Bronchial epithelial cell (primary cell): ENCODE measurements around the gene ETFRF1. TPM values are rescaled to one million over a fixed set of nuclear protein-coding genes. Genes with fewer than 3 reads are reported as not detected.

Source experiments
- DNase-seq: peaks from one replicate; pipeline ENCODE4 v3.0.0-alpha.2; 2010; ENCODE audit warnings: low read depth
- FAIRE-seq: peaks from 2 replicates; lab custom pipeline; 2011; peaks lifted over from hg19 to GRCh38; lab: Jason Lieb, UNC
- H3K27me3 ChIP-seq: 2 replicates; pipeline ENCODE4 v1.5.1; 2011; ENCODE audit warnings: low read length; ENCODE audit not compliant: control insufficient read depth, insufficient read depth
- H3K36me3 ChIP-seq: 2 replicates; pipeline ENCODE4 v1.5.1; 2011; ENCODE audit warnings: low read length; ENCODE audit not compliant: control insufficient read depth, insufficient read depth
- H3K4me3 ChIP-seq: 2 replicates; pipeline ENCODE4 v1.5.1; 2011; ENCODE audit warnings: mild to moderate bottlenecking, low read depth, low read length, control low read depth
- CTCF ChIP-seq: IDR thresholded peaks from 2 replicates; pipeline ENCODE4 v1.5.1; 2011; ENCODE audit warnings: mild to moderate bottlenecking, moderate library complexity, low read length, control low read depth, inconsistent platforms; ENCODE audit not compliant: insufficient read depth, severe bottlenecking
- total RNA-seq: library from RNA; depleted of rRNA; stranded (reverse); fragments of >200 nt; gene quantifications from 2 replicates; pipeline ENCODE4 v1.2.1, GENCODE V29; 2014

Gene ETFRF1
- total RNA-seq, 1 donor from 2014 or later = 7.9 TPM

GRCh38 chr12:25243680-25243990, 48.6 kb downstream of the ETFRF1 start:
- no peak for FAIRE-seq
- Histone ChIP-seq H3K4me3 (no peak overlapping the region), H3K27me3 (no peaks in the 10 kb centered on the region), H3K36me3 (no peaks in the 10 kb centered on the region)
- DNase-seq = no peak
- no peak for TF ChIP-seq CTCF

- H3K4me3 ChIP-seq = no peak overlapping the region
- H3K36me3 ChIP-seq = no peaks in the 10 kb centered on the region
- H3K27me3 ChIP-seq = no peaks in the 10 kb centered on the region
- no peak for FAIRE-seq
- DNase-seq = no peak
- TF ChIP-seq CTCF = no peak
Measured at GRCh38 chr12:25245491-25245890, 50.5 kb downstream of the ETFRF1 start.

GRCh38 chr12:25248137-25248536, 53.1 kb downstream of the ETFRF1 start:
- FAIRE-seq = no peak

GRCh38 chr12:25248732-25249131, 53.7 kb downstream of the ETFRF1 start:
- Histone ChIP-seq H3K4me3 (no peak overlapping the region), H3K36me3 (no peaks in the 10 kb centered on the region), H3K27me3 (no peaks in the 10 kb centered on the region)
- no peak for TF ChIP-seq CTCF
- DNase-seq (no peak), FAIRE-seq (no peak)

More at GRCh38 chr12:25248137-25248536, 53.1 kb downstream of the ETFRF1 start:
- H3K36me3 ChIP-seq = no peaks in the 10 kb centered on the region
- no peak for TF ChIP-seq CTCF
- no peak for DNase-seq
- no peaks in the 10 kb centered on the region for H3K27me3 ChIP-seq
- no peak overlapping the region for H3K4me3 ChIP-seq

- Histone ChIP-seq H3K36me3 (no peaks in the 10 kb centered on the region), H3K4me3 (peak overlapping the region; percentile 67), H3K27me3 (no peaks in the 10 kb centered on the region)
- FAIRE-seq (no peak), DNase-seq (no peak)
- no peak for TF ChIP-seq CTCF
Measured at GRCh38 chr12:25249931-25250738, 55.1 kb downstream of the ETFRF1 start.
